HG03103 (cell line): Measurements from ENCODE around the gene PHF21A.

Experiments used
- ATAC-seq: cut with Tn5 transposase; IDR thresholded peaks from one replicate; pipeline ENCODE4 v1.9.1; 2021; ENCODE audit warnings: low read depth; ENCODE audit not compliant: unreplicated experiment

Gene PHF21A

GRCh38 chr11:45926536-45927331, 194.5 kb downstream of the PHF21A start:
- no peak for ATAC-seq

DNA sequence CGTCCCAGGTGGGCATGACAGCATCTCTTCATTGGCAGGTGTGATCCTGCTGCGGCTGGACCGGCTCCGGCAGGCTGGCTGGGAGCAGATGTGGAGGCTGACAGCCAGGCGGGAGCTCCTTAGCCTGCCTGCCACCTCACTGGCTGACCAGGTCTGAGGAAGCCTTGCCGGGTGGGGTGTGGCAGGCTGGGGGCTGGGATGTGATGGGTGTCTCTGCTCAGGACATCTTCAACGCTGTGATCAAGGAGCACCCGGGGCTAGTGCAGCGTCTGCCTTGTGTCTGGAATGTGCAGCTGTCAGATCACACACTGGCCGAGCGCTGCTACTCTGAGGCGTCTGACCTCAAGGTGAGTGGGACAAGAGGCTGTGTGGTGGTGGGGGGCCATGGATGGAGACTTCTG, 195.3 kb downstream of the PHF21A start:
- no peak for ATAC-seq

DNA sequence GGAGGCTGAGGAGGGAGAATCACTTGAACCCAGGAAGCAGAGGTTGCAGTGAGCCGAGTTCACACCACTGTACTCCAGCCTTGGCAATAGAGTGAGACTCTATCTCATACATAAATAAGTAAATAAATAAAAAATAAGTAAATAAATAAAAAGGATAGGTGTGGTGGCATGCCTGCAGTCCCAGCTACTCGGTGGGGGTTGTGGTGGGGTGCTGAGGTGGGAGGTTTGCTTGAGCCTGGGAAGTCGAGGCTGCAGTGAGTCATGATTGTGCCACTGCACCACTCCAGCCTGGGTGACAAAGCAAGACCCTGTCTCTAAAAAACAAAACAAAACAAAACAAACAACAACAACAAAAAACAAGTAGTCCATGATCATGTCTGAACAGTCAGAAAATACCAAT, 195.7 kb downstream of the PHF21A start:
- no peak for ATAC-seq

GRCh38 chr11:45924927-45925326, 196.3 kb downstream of the PHF21A start:
- ATAC-seq = no peak

- no peak for ATAC-seq
These were observed 197.0 kb downstream of the PHF21A start for GRCh38 chr11:45924036-45924915.

DNA sequence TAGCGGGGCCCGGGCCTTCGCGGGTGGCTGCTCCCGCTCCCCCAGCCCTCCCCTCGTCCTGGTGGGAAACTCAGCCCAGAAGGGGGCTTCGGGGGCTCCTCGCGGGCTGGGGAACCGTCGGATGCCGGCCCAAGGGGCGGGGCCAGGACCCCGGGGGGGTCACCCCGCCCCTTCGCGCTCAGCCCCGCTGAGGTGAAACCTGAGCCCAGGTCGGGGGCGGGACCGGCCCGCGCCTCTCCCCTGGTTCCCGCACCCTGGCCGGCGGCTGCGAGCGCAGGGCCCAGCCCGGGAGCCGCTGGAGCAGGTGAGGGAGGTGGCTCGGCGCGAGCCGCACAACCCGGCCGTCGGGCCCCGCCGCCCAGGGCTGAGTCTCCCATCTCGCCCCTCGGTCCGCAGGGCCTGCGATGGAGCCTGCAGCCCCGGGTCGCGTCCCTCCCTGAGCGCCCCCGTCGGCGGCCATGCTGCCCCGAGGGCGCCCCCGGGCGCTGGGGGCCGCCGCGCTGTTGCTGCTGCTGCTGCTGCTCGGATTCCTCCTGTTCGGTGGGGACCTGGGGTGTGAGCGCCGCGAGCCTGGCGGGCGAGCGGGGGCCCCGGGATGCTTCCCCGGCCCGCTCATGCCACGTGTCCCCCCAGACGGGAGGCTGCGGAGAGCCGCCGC, 198.7 kb downstream of the PHF21A start, which contains the start of gene LARGE2:
Gene LARGE2 (plus strand): TSS at position 232 of the 658 bp plus-strand sequence. CDS start 227 bp downstream, at position 459.
- no peak for ATAC-seq

DNA sequence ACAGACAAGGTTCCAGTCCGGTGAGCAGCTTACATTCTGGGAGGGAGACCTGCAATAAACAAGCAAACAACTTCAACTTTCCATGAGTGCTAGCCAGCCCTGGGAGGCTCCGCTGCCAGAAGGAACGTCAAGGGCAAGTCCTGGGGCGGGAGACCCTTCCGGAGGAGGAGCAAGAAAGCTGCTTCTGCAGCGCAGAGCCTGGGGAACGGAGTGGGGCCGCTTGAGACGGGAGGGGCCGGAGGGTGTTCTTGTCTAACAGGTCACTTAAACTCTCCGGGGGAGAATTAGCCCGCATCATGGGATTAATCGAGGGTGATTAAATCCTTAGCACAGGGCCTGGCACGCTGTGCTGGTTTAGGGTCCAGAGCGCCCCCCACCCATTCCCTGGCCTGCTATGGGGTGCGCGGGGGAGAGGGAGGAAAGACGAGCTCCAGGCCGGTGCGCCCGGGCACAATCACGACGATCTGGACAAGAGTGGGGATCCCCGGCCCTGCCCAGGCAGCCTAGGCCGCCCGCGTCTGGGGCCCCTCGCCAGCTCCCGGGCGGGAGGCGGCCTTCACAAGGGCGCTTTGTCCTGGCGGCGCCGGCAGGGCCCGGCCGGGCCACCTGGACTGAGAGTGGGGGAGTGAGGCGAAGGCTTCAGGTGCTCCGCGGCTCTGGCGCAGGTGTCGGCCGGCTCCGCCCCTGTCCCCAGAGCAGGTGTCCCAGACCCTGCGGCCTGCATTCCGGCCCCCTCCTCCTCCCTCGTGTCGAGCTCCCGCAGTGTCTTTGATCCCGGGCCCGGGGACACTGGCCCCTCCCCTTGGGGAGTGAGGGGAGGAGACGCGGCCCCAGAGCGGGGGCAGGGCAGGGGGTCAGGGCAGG, 199.5 kb downstream of the PHF21A start:
- no peak for ATAC-seq

- no peak for ATAC-seq
These were observed 200.4 kb downstream of the PHF21A start for GRCh38 chr11:45920531-45921477.

- no peak for ATAC-seq
These were observed 201.3 kb downstream of the PHF21A start for GRCh38 chr11:45919806-45920530.

- no peak for ATAC-seq
These were observed 202.1 kb downstream of the PHF21A start for GRCh38 chr11:45918962-45919675.

GRCh38 chr11:45918331-45918941, 202.8 kb downstream of the PHF21A start:
- peak; percentile 44 for ATAC-seq

GRCh38 chr11:45917623-45918330, 203.5 kb downstream of the PHF21A start, which contains the start of gene PEX16:
Gene PEX16 (minus strand): TSS chr11:45917877. CDS start chr11:45917811, 66 bp downstream.
- ATAC-seq = peak; percentile 84

GRCh38 chr11:45917286-45917622, 204.0 kb downstream of the PHF21A start:
- no peak for ATAC-seq

DNA sequence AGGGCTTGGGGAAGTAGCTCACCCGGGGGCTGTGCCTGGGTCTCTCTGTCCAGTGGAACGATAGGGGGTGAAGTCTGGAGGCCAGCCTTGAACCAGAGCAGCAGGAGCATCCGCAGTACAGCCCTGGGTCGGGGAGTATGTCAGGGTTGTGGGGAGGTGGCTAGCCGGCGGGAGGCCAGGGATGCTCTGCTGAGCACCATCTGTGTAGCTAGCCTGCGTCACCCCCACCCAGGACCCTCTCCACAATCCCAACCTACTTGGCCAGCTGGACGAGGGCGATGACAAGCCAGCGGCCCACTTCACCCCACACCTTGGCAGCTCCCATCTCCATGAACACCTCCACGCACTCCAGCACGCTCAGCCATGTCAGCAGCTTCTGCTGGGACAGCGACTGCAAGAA, 205.8 kb downstream of the PHF21A start:
- ATAC-seq = no peak

DNA sequence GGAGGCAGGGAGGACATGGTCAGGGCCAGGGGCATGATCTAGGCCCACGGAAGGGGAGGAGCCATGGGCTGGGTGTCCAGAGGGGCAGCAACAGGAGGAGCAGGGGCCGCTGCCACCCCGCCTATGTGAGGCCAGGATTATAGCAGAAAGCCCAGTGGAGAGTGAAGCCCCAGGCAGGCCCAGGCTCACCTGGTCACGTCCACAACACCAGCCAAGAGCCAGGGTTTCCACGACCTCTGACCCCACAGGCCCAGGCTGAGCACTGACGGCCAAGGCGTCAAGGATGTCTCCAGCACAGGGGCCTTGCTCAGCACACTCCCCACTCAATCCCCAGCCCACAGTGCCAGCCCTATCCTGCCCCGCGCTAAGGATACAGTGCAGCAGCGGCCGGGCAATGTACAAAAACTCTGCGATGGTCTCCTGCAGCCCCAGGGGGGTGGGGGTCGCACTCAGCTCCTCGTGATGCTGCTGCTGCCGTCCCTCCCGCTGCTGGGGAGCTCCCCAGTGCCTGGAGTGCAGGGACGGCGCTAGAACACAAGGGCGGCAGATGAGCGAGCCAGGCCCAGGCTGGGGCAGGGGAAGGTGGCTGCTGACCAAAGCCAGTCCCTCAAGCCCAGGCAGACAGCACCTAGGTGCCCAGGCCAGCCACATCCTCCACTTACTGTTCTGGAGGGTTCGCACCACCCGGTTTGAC, 207.2 kb downstream of the PHF21A start:
- no peak for ATAC-seq

GRCh38 chr11:45913514-45913913, 207.7 kb downstream of the PHF21A start:
- ATAC-seq = no peak
